Smooth muscle cell of the brain vasculature (primary cell): ENCODE data around the gene KLF6.

Experiments
- DNase-seq: peaks from one replicate; pipeline ENCODE4 v3.0.0-alpha.2; 2012; ENCODE audit warnings: low read depth, low spot score

KLF6 gene

GRCh38 chr10:3784510-3785250 lies at the start of gene KLF6:
TSS of gene KLF6 (minus strand) at chr10:3785209. CDS start at chr10:3785014, 195 bp downstream.
- no peak for DNase-seq

- no peak for DNase-seq
Measured at GRCh38 chr10:3834404-3834803, 49.4 kb upstream of the KLF6 start.

GRCh38 chr10:3833046-3833445 lies 48.0 kb upstream of the KLF6 start:
- no peak for DNase-seq

- no peak for DNase-seq
Measured at GRCh38 chr10:3832022-3832786, 47.2 kb upstream of the KLF6 start.

- no peak for DNase-seq
Measured at GRCh38 chr10:3831608-3832007, 46.6 kb upstream of the KLF6 start.

GRCh38 chr10:3830946-3831345 lies 45.9 kb upstream of the KLF6 start:
- no peak for DNase-seq

GRCh38 chr10:3829156-3830050 lies 44.4 kb upstream of the KLF6 start:
- DNase-seq: no peak

GRCh38 chr10:3828404-3829155 lies 43.6 kb upstream of the KLF6 start:
- DNase-seq: no peak

- no peak for DNase-seq
Measured at GRCh38 chr10:3827768-3828403, 42.9 kb upstream of the KLF6 start.

- DNase-seq: no peak
Measured at GRCh38 chr10:3827266-3827665, 42.3 kb upstream of the KLF6 start.

- no peak for DNase-seq
Measured at GRCh38 chr10:3825862-3826351, 40.9 kb upstream of the KLF6 start.

GRCh38 chr10:3825244-3825643 lies 40.2 kb upstream of the KLF6 start:
- no peak for DNase-seq

- no peak for DNase-seq
Measured at GRCh38 chr10:3822541-3823330, 37.7 kb upstream of the KLF6 start.

GRCh38 chr10:3820255-3820654 lies 35.2 kb upstream of the KLF6 start:
- no peak for DNase-seq

GRCh38 chr10:3816995-3817394 lies 32.0 kb upstream of the KLF6 start:
- no peak for DNase-seq

GRCh38 chr10:3814838-3815220 lies 29.8 kb upstream of the KLF6 start:
- no peak for DNase-seq

GRCh38 chr10:3813986-3814837 lies 29.2 kb upstream of the KLF6 start:
- DNase-seq: no peak

- DNase-seq: no peak
Measured at GRCh38 chr10:3813267-3813666, 28.3 kb upstream of the KLF6 start.

- no peak for DNase-seq
Measured at GRCh38 chr10:3812141-3812540, 27.1 kb upstream of the KLF6 start.
